ENCODE data around the gene LTBP3.
A peak's percentile ranks its signal among the peaks of the same experiment; 100 is the strongest.
"Not testable (repeated sequence)": the region's sequence is repeated elsewhere in the genome, so short reads cannot be mapped to it uniquely, and the experiment has no call there.

LTBP3 gene

GRCh38 chr11:65571420-65571819 lies 13.3 kb upstream of the LTBP3 start:
- DNase-seq (ENCODE audit: low read depth) = no peak

GRCh38 chr11:65569973-65570918 lies 12.1 kb upstream of the LTBP3 start, which contains the start of gene ZNRD2:
Gene ZNRD2 (plus strand): TSS chr11:65570477. CDS start chr11:65570492, 15 bp downstream.
- DNase-seq (ENCODE audit: low read depth) = peak; percentile 93

- DNase-seq (ENCODE audit: low read depth) = peak; percentile 37
Observed at GRCh38 chr11:65569164-65569972, 11.2 kb upstream of the LTBP3 start.

GRCh38 chr11:65565624-65566453 lies 7.7 kb upstream of the LTBP3 start:
- DNase-seq (ENCODE audit: low read depth) = no peak

- DNase-seq (ENCODE audit: low read depth) = not testable (repeated sequence)
Observed at GRCh38 chr11:65564879-65565559, 6.9 kb upstream of the LTBP3 start.

GRCh38 chr11:65563601-65564000 lies 5.4 kb upstream of the LTBP3 start:
- no peak for DNase-seq (ENCODE audit: low read depth)

GRCh38 chr11:65562788-65563187 lies 4.6 kb upstream of the LTBP3 start:
- no peak for DNase-seq (ENCODE audit: low read depth)

- DNase-seq (ENCODE audit: low read depth) = no peak
Observed at GRCh38 chr11:65562020-65562419, 3.9 kb upstream of the LTBP3 start.

- DNase-seq (ENCODE audit: low read depth) = no peak
Observed at GRCh38 chr11:65560555-65561418, 2.6 kb upstream of the LTBP3 start.

- no peak for DNase-seq (ENCODE audit: low read depth)
Observed at GRCh38 chr11:65559951-65560537, 1.9 kb upstream of the LTBP3 start.

GRCh38 chr11:65559535-65559934 lies 1.4 kb upstream of the LTBP3 start:
- DNase-seq (ENCODE audit: low read depth) = no peak

- DNase-seq (ENCODE audit: low read depth) = no peak
Observed at GRCh38 chr11:65558930-65559509, 861 bp upstream of the LTBP3 start.

GRCh38 chr11:65557280-65558001 lies 718 bp downstream of the LTBP3 start:
- no peak for DNase-seq (ENCODE audit: low read depth)

GRCh38 chr11:65556470-65557279 lies 1.5 kb downstream of the LTBP3 start:
- DNase-seq (ENCODE audit: low read depth) = no peak

- no peak for DNase-seq (ENCODE audit: low read depth)
Observed at GRCh38 chr11:65555693-65556231, 2.4 kb downstream of the LTBP3 start.

GRCh38 chr11:65554842-65555430 lies 3.2 kb downstream of the LTBP3 start:
- no peak for DNase-seq (ENCODE audit: low read depth)

- DNase-seq (ENCODE audit: low read depth) = no peak
Observed at GRCh38 chr11:65554057-65554818, 3.9 kb downstream of the LTBP3 start.
